PC-9 (cell line): ENCODE data around the gene NCSTN. TPM values are rescaled to one million over a fixed set of nuclear protein-coding genes. Genes with fewer than 3 reads are reported as not detected.

Experiments used
- BruUV-seq: library from RNA; stranded (reverse); fragments of 400-500 nt; replicated peaks from 2 replicates; lab custom pipeline; 2021; lab: Mats Ljungman, UMichigan
- CTCF ChIA-PET: fragments of 300-600 bp; sonication (Branson Sonifier 250); formaldehyde crosslinking; loops from one replicate; lab custom pipeline; 2022; ENCODE audit warnings: antibody characterized with exemption; lab: Charles Lee
- POLR2A ChIA-PET: fragments of 300-600 bp; sonication (Branson Sonifier 250); formaldehyde crosslinking; loops from one replicate; lab custom pipeline; 2022; ENCODE audit warnings: antibody characterized with exemption; ENCODE audit not compliant: unreplicated experiment; lab: Charles Lee
- DNase-seq, 2 experiments: peaks; one replicate each; pipeline versions ENCODE4 v3.0.0 to v3.0.0-alpha.2; 2015 to 2022; ENCODE audit warnings: mixed read lengths in 1 of 2
- H2AFZ ChIP-seq: fragments of 200-600 bp; sonication (generic); 2 replicates; pipeline ENCODE4 v1.8.1; 2017; ENCODE audit warnings: antibody characterized with exemption
- H3F3A ChIP-seq: fragments of 200-600 bp; sonication (generic); 2 replicates; pipeline ENCODE4 v1.8.1; 2017; ENCODE audit warnings: antibody characterized with exemption, mild to moderate bottlenecking, low read depth; ENCODE audit not compliant: insufficient read depth
- H3K27ac ChIP-seq: fragments of 200-600 bp; sonication (generic); 2 replicates; pipeline ENCODE4 v1.6.1; 2016; ENCODE audit warnings: mixed run types
- H3K27me3 ChIP-seq: fragments of 200-600 bp; sonication (generic); 2 replicates; pipeline ENCODE4 v1.6.1; 2016; ENCODE audit warnings: low read depth, mixed run types; ENCODE audit not compliant: insufficient read depth
- H3K36me3 ChIP-seq: fragments of 200-600 bp; sonication (generic); 2 replicates; pipeline ENCODE4 v1.6.1; 2016; ENCODE audit warnings: low read depth, mixed run types
- H3K4me1 ChIP-seq: fragments of 200-600 bp; sonication (generic); replicated peaks from 2 replicates; pipeline ENCODE4 v1.6.1; 2016; ENCODE audit warnings: mixed run types; ENCODE audit not compliant: insufficient read depth
- H3K4me2 ChIP-seq: fragments of 200-600 bp; sonication (generic); 2 replicates; pipeline ENCODE4 v1.6.1; 2017; ENCODE audit warnings: mixed run types
- H3K4me3 ChIP-seq: fragments of 200-600 bp; sonication (generic); 2 replicates; pipeline ENCODE4 v1.6.1; 2016; ENCODE audit warnings: mixed run types
- H3K79me2 ChIP-seq: fragments of 200-600 bp; sonication (generic); 2 replicates; pipeline ENCODE4 v1.6.1; 2017; ENCODE audit warnings: low read depth, mixed run types
- H3K9me2 ChIP-seq: fragments of 200-600 bp; sonication (generic); 2 replicates; pipeline ENCODE4 v1.8.1; 2017; ENCODE audit warnings: mild to moderate bottlenecking; ENCODE audit not compliant: insufficient read depth
- H3K9me3 ChIP-seq: fragments of 200-600 bp; sonication (generic); 2 replicates; pipeline ENCODE4 v1.8.1; 2016; ENCODE audit warnings: low read depth; ENCODE audit not compliant: insufficient read depth
- H4K20me1 ChIP-seq: fragments of 200-600 bp; sonication (generic); 2 replicates; pipeline ENCODE4 v1.8.1; 2017; ENCODE audit not compliant: insufficient read depth
- EZH2 ChIP-seq: fragments of 200-600 bp; sonication (generic); IDR thresholded peaks from 2 replicates; pipeline ENCODE4 v1.8.0; 2017; ENCODE audit warnings: antibody characterized with exemption, low read depth
- intact Hi-C: fragments of 100-400 bp; cut with micrococcal nuclease; formaldehyde crosslinking; loops from one replicate; pipeline ENCODE4 v1.10.0; 2022; ENCODE audit not compliant: unreplicated experiment
- total RNA-seq: library from RNA; stranded (reverse); gene quantifications from 2 replicates; pipeline ENCODE4 v1.2.3, GENCODE V29; 2021
- TF ChIP-seq, protein P1 (sequence below): fragments of 200-600 bp; sonication (generic); conservative IDR thresholded peaks from 2 replicates; pipeline ENCODE4 v1.6.1; 2017; ENCODE audit warnings: mixed run types, antibody characterized with exemption, mild to moderate bottlenecking, moderate library complexity

The NCSTN gene
- total RNA-seq, 1 experiment from 2014 or later: 55.8 TPM

DNA sequence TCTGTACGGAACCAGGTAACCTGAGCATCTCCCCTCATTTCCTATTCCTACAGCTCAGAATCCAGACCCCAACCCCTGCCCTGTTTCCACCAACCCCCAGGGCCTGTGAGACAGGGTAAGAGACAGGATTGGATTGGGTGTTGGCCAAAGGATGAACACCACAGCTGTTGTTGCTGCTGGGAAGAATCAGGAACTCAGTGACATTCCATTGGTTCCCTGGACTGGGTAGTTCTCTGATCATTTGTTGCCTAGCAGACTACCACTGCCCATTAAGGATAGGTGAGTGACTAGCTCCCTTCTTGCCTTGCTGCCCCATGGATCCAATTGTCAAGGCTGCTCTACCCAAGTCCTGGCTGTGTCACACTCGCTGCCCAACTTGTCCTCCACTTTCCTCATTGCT lies 10.0 kb downstream of the NCSTN start:
- no TSS peak for BruUV-seq
- Histone ChIP-seq H3K4me3 (no peak overlapping the region), H3K9me2 (no peaks in the 10 kb centered on the region), H2AFZ (no peak overlapping the region), H3K4me1 (no peaks in the 10 kb centered on the region), H3K27ac (no peak overlapping the region), H3K27me3 (no peaks in the 10 kb centered on the region), H4K20me1 (no peaks in the 10 kb centered on the region), H3K79me2 (no peaks in the 10 kb centered on the region), H3K9me3 (no peaks in the 10 kb centered on the region), H3F3A (no peaks in the 10 kb centered on the region), H3K4me2 (no peak overlapping the region), H3K36me3 (peaks cover 17% of the 10 kb centered on the region)
- intact Hi-C loops: no loop called here
- ChIA-PET POLR2A (no interaction called here), CTCF (interaction anchor here (1.8 kb wide), 1 partner anchor 63 kb away, joined by 7 read pairs; no protein-coding TSS in a partner anchor)
- peak in 1 of 2 experiments; percentile 3 for DNase-seq
- no peak for TF ChIP-seq EZH2
- TF ChIP-seq, protein P1, sequence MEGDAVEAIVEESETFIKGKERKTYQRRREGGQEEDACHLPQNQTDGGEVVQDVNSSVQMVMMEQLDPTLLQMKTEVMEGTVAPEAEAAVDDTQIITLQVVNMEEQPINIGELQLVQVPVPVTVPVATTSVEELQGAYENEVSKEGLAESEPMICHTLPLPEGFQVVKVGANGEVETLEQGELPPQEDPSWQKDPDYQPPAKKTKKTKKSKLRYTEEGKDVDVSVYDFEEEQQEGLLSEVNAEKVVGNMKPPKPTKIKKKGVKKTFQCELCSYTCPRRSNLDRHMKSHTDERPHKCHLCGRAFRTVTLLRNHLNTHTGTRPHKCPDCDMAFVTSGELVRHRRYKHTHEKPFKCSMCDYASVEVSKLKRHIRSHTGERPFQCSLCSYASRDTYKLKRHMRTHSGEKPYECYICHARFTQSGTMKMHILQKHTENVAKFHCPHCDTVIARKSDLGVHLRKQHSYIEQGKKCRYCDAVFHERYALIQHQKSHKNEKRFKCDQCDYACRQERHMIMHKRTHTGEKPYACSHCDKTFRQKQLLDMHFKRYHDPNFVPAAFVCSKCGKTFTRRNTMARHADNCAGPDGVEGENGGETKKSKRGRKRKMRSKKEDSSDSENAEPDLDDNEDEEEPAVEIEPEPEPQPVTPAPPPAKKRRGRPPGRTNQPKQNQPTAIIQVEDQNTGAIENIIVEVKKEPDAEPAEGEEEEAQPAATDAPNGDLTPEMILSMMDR: no peak

DNA sequence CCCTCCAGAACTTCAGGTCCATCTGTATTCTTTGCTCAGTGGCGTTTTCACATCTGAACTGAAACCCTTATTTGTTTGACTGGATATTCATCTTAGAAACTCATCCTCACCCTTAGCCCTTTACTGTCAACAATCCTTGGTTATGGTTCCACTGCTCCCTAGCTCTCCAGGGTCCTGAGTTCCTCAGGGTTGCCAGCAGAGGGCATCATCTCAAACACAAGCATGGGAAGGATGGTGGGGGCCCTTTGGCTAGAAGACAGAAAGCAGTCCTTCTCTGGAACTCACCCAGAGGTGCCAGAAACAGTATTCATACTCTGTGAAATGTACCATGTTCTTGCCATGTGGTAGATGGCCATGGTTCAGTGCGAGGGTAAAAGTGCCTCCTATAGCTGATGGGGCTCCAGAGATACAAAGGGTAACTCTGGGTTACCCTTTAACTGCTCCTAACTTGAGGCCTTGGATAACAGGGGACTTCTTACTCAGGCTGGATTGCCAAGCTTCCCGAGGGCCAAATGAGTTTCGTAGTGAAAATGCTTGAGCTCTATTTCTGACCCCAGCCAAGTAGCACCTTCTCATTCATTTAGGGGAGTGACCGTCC lies 11.3 kb downstream of the NCSTN start:
- Histone ChIP-seq H3K79me2 (no peaks in the 10 kb centered on the region), H3K27ac (no peak overlapping the region), H3K4me3 (no peak overlapping the region), H4K20me1 (no peaks in the 10 kb centered on the region), H3K4me1 (no peaks in the 10 kb centered on the region), H2AFZ (no peak overlapping the region), H3K9me2 (no peaks in the 10 kb centered on the region), H3K36me3 (peaks cover 17% of the 10 kb centered on the region), H3K27me3 (no peaks in the 10 kb centered on the region), H3K9me3 (no peaks in the 10 kb centered on the region), H3F3A (no peaks in the 10 kb centered on the region), H3K4me2 (no peak overlapping the region)
- TF ChIP-seq, protein P1: peak; percentile 58; the same call in 1 of the 2 replicates
- no peak for TF ChIP-seq EZH2
- no TSS peak for BruUV-seq
- ChIA-PET POLR2A (no interaction called here), CTCF (interaction anchor here (0.6 to 1.8 kb wide), 3 partner anchors 22 to 62 kb away, joined by 3 to 7 read pairs (median 6); no protein-coding TSS in a partner anchor)
- DNase-seq: peak in 1 of 2 experiments; percentile 25
- intact Hi-C loops: loop anchor here (1.0 kb wide), 1 partner anchor 62 kb away; no protein-coding TSS in a partner anchor

DNA sequence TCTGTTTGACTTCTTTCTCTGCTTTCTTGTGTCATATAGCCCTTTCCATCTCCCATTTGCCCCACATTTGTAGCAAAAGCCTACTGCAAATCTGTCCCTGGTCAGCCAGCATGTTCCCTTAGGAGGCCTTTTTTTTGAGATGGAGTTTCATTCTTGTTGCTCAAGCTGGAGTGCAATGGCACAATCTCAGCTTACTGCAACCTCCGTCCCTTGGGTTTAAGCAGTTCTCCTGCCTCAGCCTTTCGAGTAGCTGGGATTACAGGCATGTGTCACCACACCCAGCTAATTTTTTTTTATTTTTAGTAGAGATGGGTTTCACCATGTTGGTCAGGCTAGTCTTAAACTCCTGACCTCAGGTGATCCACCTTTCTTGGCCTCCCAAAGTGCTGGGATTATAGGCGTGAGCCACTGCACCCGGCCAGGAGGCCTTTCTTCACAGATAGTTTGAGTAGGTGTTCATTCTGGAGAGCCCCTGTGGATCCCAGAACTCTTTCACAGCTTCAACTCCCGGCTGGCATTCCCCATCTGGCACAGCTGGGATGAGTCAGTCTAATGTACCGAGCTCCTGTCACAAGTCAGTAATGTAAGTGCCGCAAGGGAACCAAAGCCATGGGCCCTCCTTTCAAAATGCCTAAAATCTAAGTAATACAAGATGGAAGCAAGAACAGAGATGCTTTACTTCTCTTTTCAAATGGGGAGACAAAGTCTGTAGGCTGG lies 14.3 kb downstream of the NCSTN start:
- no peaks in the 10 kb centered on the region for H3K9me2 ChIP-seq
- peak in 1 of 2 experiments; percentile 31 for DNase-seq
- no peak overlapping the region for H3K4me2 ChIP-seq
- CTCF ChIA-PET: no interaction called here
- no peaks in the 10 kb centered on the region for H4K20me1 ChIP-seq
- no peak for TF ChIP-seq EZH2
- TF ChIP-seq, protein P1: no peak
- H2AFZ ChIP-seq: no peak overlapping the region
- BruUV-seq: no TSS peak
- intact Hi-C loops: no loop called here
- no peaks in the 10 kb centered on the region for H3K4me1 ChIP-seq
- no peaks in the 10 kb centered on the region for H3K9me3 ChIP-seq
- H3K36me3 ChIP-seq: peaks cover 8% of the 10 kb centered on the region; the same call in 1 of the 2 replicates
- no peaks in the 10 kb centered on the region for H3K79me2 ChIP-seq
- no peaks in the 10 kb centered on the region for H3F3A ChIP-seq
- no peak overlapping the region for H3K27ac ChIP-seq
- H3K4me3 ChIP-seq: no peak overlapping the region
- POLR2A ChIA-PET: no interaction called here
- no peaks in the 10 kb centered on the region for H3K27me3 ChIP-seq
